Thymus (tissue), 11 donors: ENCODE data around the gene PROM1. TPM values are rescaled to one million over a fixed set of nuclear protein-coding genes. Genes with fewer than 3 reads are reported as not detected.

ENCODE experiments used
- DNase-seq, 9 donors: peaks; one replicate each; pipeline ENCODE4 v3.0.0-alpha.2; 2013; ENCODE audit warnings: low spot score in 9 of 9, low read depth in 6 of 9, missing footprints in 1 of 9
- H3K27ac ChIP-seq, 2 donors: one replicate each; pipeline ENCODE4 v1.5.1; 2013; ENCODE audit warnings: control low read depth in 1 of 2, low read depth in 1 of 2, low read length in 1 of 2, mild to moderate bottlenecking in 1 of 2, moderate library complexity in 1 of 2
- H3K27me3 ChIP-seq, 2 donors: one replicate each; pipeline ENCODE4 v1.5.1; 2013; ENCODE audit warnings: low read length in 1 of 2; ENCODE audit not compliant: control insufficient read depth in 2 of 2, insufficient read depth in 1 of 2
- H3K36me3 ChIP-seq, 2 donors: one replicate each; pipeline ENCODE4 v1.5.1; 2013; ENCODE audit warnings: low read length in 1 of 2, mild to moderate bottlenecking in 1 of 2, moderate library complexity in 1 of 2; ENCODE audit not compliant: control insufficient read depth in 2 of 2, insufficient read depth in 2 of 2
- H3K4me1 ChIP-seq, 2 donors: one replicate each; pipeline ENCODE4 v1.5.1; 2013; ENCODE audit warnings: low read length in 2 of 2; ENCODE audit not compliant: control insufficient read depth in 2 of 2, insufficient read depth in 2 of 2
- H3K4me3 ChIP-seq, 2 donors: one replicate each; pipeline ENCODE4 v1.5.1; 2013; ENCODE audit warnings: low read length in 2 of 2, control low read depth in 1 of 2, mild to moderate bottlenecking in 1 of 2
- H3K9me3 ChIP-seq, 2 donors: one replicate each; pipeline ENCODE4 v1.5.1; 2013; ENCODE audit warnings: low read length in 1 of 2, mild to moderate bottlenecking in 1 of 2; ENCODE audit not compliant: control insufficient read depth in 2 of 2, insufficient read depth in 1 of 2
- WGBS: extraction: QIAGEN DNeasy Blood & Tissue Kit; methylation state at CpG from one replicate; pipeline ENCODE4 v1.1.7; 2013; 5-methylcytosine and 5-hydroxymethylcytosine counted together
- polyA plus RNA-seq: library from polyadenylated mRNA; stranded (reverse); fragments of 200-250 nt; gene quantifications from one replicate; pipeline ENCODE4 v1.2.3, GENCODE V29; 2013
- total RNA-seq: library from RNA; stranded (reverse); fragments of 120-200 nt; gene quantifications from one replicate; pipeline ENCODE4 v1.2.4, GENCODE V29; 2013
- donor health status: healthy.

PROM1 gene
- total and polyA plus RNA-seq, 2 donors, result 1.0 to 1.1 TPM

- peak in 8 of 9 donors; percentile 68 to 95 (median 84) for DNase-seq
- Histone ChIP-seq H3K4me3 (peak overlapping the region; percentile 1 to 30), H3K4me1 (peaks cover 20 to 37% of the 10 kb centered on the region in 2 donors), H3K9me3 (no peaks in the 10 kb centered on the region), H3K27me3 (no peaks in the 10 kb centered on the region), H3K36me3 (no peaks in the 10 kb centered on the region), H3K27ac (peak overlapping the region; percentile 43 to 83)
- WGBS, result 61% methylated on average over 16 of the region's 16 CpGs
These were observed 121.9 kb downstream of the PROM1 start for GRCh38 chr4:15961781-15962510.

GRCh38 chr4:15958562-15958961 is 125.3 kb downstream of the PROM1 start:
- no peak overlapping the region for H3K4me3 ChIP-seq
- H3K9me3 ChIP-seq, result peaks cover 0 to 3% of the 10 kb centered on the region in 2 donors
- no peak for DNase-seq
- peaks cover 18 to 30% of the 10 kb centered on the region in 2 donors for H3K4me1 ChIP-seq
- no peak overlapping the region for H3K27ac ChIP-seq
- H3K36me3 ChIP-seq, result no peaks in the 10 kb centered on the region
- no peaks in the 10 kb centered on the region for H3K27me3 ChIP-seq
- 97% methylated on average over 2 of the region's 2 CpGs for WGBS

- no peaks in the 10 kb centered on the region for H3K36me3 ChIP-seq
- no peaks in the 10 kb centered on the region for H3K27me3 ChIP-seq
- peak in 7 of 9 donors; percentile 36 to 84 (median 65) for DNase-seq
- H3K9me3 ChIP-seq, result peaks cover 0 to 3% of the 10 kb centered on the region in 2 donors
- no peak overlapping the region for H3K27ac ChIP-seq
- no peak overlapping the region for H3K4me3 ChIP-seq
- H3K4me1 ChIP-seq, result peaks cover 0 to 10% of the 10 kb centered on the region in 2 donors
- 65% methylated on average over 9 of the region's 9 CpGs for WGBS
These were observed 127.5 kb downstream of the PROM1 start for GRCh38 chr4:15956179-15956850.

- H3K36me3 ChIP-seq, result no peaks in the 10 kb centered on the region
- no peak overlapping the region for H3K27ac ChIP-seq
- no peaks in the 10 kb centered on the region for H3K27me3 ChIP-seq
- H3K4me1 ChIP-seq, result peaks cover 0 to 5% of the 10 kb centered on the region in 2 donors
- no peak for DNase-seq
- peaks cover 0 to 3% of the 10 kb centered on the region in 2 donors for H3K9me3 ChIP-seq
- H3K4me3 ChIP-seq, result no peak overlapping the region
- WGBS, result 97% methylated on average over 3 of the region's 3 CpGs
These were observed 128.2 kb downstream of the PROM1 start for GRCh38 chr4:15955670-15956069.

- no peaks in the 10 kb centered on the region for H3K27me3 ChIP-seq
- H3K27ac ChIP-seq, result no peak overlapping the region
- no peaks in the 10 kb centered on the region for H3K36me3 ChIP-seq
- peaks cover 0 to 3% of the 10 kb centered on the region in 2 donors for H3K9me3 ChIP-seq
- WGBS, result 96% methylated on average over 5 of the region's 5 CpGs
- DNase-seq, result no peak
- no peaks in the 10 kb centered on the region for H3K4me1 ChIP-seq
- H3K4me3 ChIP-seq, result no peak overlapping the region
These were observed 130.2 kb downstream of the PROM1 start for GRCh38 chr4:15953625-15954024.

DNA sequence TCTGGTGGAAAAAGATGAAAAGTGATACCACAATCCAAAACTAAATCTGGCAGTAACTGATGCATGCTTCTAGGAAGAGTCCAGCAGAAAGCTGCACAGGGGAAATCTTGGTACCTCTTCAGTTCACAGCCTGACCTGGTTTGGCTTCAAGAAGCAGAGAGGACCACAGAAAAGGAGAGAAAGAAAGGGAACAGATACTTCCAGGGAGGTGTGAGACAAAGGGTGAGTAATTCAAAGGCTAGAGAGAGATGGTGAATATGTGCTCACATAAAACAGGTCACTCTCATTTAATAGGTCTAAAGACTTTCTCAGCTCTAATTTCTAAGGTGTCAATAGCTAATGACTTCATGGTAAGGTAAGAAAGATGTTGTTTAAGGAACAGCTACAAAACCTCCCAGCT is 132.0 kb downstream of the PROM1 start:
- Histone ChIP-seq H3K4me3 (no peak overlapping the region), H3K27me3 (no peaks in the 10 kb centered on the region), H3K9me3 (peaks cover 0 to 3% of the 10 kb centered on the region in 2 donors), H3K27ac (no peak overlapping the region), H3K36me3 (no peaks in the 10 kb centered on the region), H3K4me1 (no peaks in the 10 kb centered on the region)
- no peak for DNase-seq

GRCh38 chr4:15948826-15949225 is 135.0 kb downstream of the PROM1 start:
- no peaks in the 10 kb centered on the region for H3K4me1 ChIP-seq
- no peaks in the 10 kb centered on the region for H3K9me3 ChIP-seq
- no peak overlapping the region for H3K4me3 ChIP-seq
- H3K27me3 ChIP-seq, result no peaks in the 10 kb centered on the region
- DNase-seq, result no peak
- 91% methylated on average over 9 of the region's 9 CpGs for WGBS
- no peaks in the 10 kb centered on the region for H3K36me3 ChIP-seq
- no peak overlapping the region for H3K27ac ChIP-seq

- H3K4me3 ChIP-seq, result no peak overlapping the region
- no peaks in the 10 kb centered on the region for H3K9me3 ChIP-seq
- WGBS, result 98% methylated on average over 8 of the region's 8 CpGs
- H3K36me3 ChIP-seq, result no peaks in the 10 kb centered on the region
- H3K27ac ChIP-seq, result no peak overlapping the region
- no peaks in the 10 kb centered on the region for H3K27me3 ChIP-seq
- H3K4me1 ChIP-seq, result no peaks in the 10 kb centered on the region
- DNase-seq, result no peak
These were observed 136.1 kb downstream of the PROM1 start for GRCh38 chr4:15947684-15948083.

DNA sequence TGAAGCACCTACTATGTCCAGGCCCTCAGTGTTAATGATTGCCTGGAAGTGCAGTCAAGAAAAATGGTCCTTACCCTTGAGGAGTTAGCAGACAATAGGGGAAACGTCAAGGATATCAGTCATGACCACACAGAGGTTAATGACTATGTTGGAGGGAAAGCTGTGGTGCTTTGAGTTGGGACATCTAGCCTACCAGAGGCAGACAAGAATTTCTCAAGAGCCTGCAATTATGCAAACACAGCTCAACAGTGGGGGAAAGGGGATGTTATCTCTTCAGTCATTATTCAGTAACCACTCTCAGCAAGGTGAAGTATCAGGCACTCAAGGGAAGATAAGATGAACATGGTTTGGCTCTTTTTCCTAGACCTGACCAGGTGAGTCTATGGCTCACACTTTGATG is 138.3 kb downstream of the PROM1 start:
- H3K27ac ChIP-seq, result no peak overlapping the region
- H3K27me3 ChIP-seq, result no peaks in the 10 kb centered on the region
- 92% methylated on average over 1 of the region's 1 CpG for WGBS
- no peaks in the 10 kb centered on the region for H3K9me3 ChIP-seq
- H3K4me1 ChIP-seq, result no peaks in the 10 kb centered on the region
- H3K36me3 ChIP-seq, result no peaks in the 10 kb centered on the region
- no peak for DNase-seq
- no peak overlapping the region for H3K4me3 ChIP-seq
